ENCODE results near the gene MCM5.

MCM5 gene

DNA sequence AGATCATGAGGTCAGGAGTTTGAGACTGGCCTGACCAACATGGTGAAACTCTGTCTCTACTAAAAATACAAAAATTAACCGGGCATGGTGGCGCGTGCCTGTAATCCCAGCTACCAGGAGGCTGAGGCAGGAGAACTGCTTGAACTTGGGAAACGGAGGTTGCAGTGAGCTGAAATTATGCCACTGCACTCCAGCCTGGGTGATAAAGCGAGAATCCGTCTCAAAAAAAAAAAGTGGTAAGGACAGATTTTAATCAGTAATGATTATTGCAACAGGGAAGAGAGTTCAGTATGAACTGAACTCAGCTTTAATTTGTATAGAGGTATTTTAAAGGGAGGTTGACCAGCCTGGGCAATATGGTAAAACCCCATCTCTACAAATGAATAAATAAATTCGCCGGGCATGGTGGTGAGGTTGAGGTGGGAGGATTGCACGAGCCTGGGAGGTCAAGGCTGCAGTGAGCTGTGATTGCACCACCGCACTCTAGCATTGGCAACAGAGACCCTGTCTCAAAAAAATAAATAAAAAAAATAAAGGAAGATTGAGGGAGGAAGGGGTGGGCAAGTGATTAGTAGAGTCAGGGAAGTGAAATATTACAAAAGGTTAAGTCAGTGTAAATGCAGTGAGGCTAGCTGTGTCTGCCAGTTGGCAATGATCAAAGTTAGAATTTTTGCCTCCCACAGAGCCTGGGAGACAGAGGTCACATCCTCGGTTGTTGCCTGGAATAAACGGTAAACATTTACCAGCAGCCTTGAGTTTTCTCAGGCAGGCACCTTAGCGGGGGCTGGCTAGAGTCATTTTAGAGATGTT, 2.6 kb upstream of the MCM5 start:
- Histone ChIP-seq H3K27ac (peak overlapping the region in 13 of 21 experiments; percentile 20 to 64 (median 40)), H3K4me3 (no peak overlapping the region)

DNA sequence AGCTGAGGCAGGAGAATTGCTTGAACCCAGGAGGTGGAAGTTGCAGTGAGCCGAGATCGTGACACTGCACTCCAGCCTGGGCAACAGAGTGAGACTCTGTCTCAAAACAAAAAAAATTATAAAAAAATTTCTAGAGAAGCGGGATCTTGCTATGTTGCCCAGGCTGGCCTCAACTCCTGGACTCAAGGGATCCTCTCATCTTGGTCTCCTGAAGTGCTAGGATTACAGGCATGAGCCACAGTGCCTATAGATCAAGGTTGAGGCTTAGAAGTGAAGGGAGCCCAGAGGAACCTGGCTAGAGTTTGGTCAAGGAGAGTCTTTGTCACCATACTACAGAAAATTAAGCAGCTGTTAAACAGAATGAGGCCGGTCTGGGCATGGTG, 1.4 kb upstream of the MCM5 start:
- Histone ChIP-seq H3K27ac (no peak overlapping the region), H3K4me3 (no peak overlapping the region)

DNA sequence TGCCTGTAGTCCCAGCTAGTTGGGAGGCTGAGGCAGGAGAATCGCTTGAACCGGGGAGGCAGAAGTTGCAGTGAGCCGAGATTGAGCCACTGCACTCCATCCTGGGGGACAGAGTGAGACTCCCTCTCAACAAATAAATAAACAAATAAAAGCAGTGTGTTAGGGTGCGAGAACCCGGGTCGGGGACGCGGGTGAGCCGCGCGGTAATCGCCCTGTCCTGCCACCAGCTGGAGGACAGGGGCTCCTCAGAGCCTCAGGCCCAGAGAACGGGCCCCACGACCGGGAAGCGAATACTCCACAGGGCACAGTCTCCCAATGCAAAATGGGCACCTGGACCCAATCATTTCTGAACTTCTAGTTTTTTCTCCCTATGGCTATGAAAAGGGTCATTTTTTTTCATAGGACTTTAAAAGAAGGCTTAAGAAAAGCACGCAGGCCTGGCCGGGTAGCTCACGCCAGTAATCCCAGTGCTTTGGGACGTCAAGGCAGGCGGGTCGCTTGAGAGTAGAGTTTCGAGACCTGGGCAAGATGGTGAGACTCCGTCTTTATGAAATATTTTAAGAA, 744 bp upstream of the MCM5 start:
- peak overlapping the region; percentile 14 to 91 (median 80) for H3K27ac ChIP-seq
- peak overlapping the region; percentile 79 to 93 (median 85) for H3K4me3 ChIP-seq

DNA sequence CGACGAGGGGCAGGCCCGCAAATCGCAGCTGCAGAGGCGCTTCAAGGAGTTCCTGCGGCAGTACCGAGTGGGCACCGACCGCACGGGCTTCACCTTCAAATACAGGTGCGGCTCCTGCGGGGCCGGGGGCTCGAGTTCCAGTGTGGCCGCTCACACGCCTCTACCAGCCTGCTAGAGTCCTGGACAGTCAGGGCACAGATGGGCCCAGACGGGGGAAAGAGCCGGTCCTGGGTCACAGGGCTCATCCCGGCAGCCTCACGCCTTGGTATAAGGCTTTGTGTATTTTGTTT, 506 bp downstream of the MCM5 start:
- peak overlapping the region in 18 of 21 experiments; percentile 20 to 91 (median 72) for H3K27ac ChIP-seq
- peak overlapping the region; percentile 79 to 93 (median 85) for H3K4me3 ChIP-seq

- Histone ChIP-seq H3K27ac (no peak overlapping the region), H3K4me3 (no peak overlapping the region)
Observed at GRCh38 chr22:35401863-35402262, 1.9 kb downstream of the MCM5 start.

GRCh38 chr22:35403356-35403755, 3.4 kb downstream of the MCM5 start:
- H3K4me3 ChIP-seq: no peak overlapping the region
- no peak overlapping the region for H3K27ac ChIP-seq

DNA sequence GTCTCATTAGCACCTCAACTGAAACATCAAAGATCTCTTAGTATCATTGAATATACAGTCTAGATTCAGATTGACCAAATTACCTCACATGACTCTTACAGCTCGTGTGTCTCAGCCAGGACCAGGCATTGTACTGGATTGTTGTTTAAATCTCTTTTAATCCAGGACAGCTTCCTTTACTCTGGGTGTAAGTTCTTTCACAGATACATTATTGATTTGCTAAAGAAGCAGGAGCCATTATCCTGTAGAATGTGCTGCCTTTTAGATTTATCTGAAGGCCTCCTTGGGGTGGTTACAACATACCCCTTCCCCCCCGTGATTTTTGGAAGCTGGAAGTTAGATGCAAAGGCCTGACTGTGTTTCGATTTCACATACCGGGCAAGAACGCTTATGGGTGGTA, 4.2 kb downstream of the MCM5 start:
- H3K27ac ChIP-seq: peak overlapping the region in 1 of 21 experiments; percentile 19
- H3K4me3 ChIP-seq: no peak overlapping the region

- H3K4me3 ChIP-seq: no peak overlapping the region
- H3K27ac ChIP-seq: no peak overlapping the region
Observed at GRCh38 chr22:35406443-35406842, 6.5 kb downstream of the MCM5 start.

DNA sequence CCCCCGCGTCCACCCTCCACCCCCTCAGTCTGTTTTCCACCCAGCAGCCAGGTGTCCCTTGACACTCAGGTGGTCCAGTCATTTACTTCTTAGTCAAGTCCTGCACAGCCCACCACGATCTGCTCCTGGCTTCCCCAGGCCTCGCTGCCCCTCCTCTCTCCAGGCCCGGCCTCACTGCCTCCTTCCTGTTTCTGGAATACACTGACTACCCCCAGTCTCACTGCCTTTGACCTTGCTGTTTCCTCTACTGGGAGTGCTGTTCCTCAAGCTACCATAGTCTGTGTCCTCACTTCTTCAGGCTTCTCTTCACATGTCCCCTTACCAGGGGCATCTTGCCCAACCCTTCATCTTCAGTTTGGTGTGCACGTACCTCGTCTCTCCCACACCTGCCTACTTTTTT, 7.4 kb downstream of the MCM5 start:
- no peak overlapping the region for H3K4me3 ChIP-seq
- no peak overlapping the region for H3K27ac ChIP-seq

DNA sequence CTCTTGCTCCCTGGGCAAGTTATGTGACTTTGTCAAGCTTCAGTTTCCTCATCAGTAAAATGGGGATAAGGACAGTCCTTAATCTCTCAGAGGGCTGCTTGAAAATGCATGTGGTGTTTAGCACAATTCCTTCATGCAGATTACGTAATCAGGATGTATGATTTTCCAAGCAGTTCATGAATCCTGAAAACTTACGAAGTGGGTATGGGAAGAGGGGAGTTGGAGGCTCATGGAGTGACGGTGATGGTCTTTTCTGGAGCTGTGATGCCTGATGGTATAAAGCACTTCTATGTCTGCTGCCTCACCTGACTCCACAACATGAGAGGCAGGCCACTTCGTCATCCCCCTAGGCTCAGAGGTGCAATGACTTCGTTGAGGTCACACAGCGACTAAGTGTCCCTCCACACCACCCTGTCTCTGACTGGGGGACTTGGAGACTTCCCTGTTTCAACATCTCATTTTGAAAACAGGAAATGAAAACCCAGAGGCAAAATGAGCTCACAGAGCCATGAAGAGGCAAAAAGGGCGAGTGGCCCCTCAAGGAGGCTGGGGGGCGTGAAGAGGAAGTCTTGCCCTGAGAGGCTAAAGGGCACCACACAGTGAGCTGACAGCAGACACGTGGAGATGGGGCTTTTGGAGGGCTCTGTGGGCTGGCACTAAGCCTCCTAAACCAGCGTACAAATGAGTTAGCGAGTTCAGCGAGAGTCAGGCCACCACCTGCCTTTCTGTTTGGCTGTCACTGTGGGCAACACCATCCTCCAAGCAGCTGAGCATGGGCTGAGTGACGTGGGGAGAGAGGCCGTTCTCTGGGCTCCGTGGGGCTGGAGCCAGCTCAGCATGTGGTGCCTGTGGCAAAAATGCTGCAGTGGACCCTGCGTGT, 10.1 kb downstream of the MCM5 start:
- H3K4me3 ChIP-seq: no peak overlapping the region
- H3K27ac ChIP-seq: peak overlapping the region in 12 of 21 experiments; percentile 0 to 75 (median 42)

DNA sequence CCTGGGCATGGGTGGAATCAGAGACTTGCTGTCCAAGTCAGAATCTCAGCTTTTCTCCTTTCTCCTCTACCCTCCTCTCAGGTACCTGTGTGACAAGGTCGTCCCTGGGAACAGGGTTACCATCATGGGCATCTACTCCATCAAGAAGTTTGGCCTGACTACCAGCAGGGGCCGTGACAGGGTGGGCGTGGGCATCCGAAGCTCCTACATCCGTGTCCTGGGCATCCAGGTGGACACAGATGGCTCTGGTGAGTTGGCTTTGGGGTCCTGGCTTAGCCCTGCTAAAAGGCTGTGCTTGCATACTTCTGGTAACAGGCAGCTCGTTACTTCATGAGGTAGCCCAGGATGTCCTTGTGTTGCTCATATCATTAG, 10.7 kb downstream of the MCM5 start:
- Histone ChIP-seq H3K4me3 (no peak overlapping the region), H3K27ac (peak overlapping the region in 12 of 21 experiments; percentile 0 to 75 (median 42))

- peak overlapping the region in 8 of 21 experiments; percentile 32 to 75 (median 46) for H3K27ac ChIP-seq
Observed at GRCh38 chr22:35411102-35411501, 11.2 kb downstream of the MCM5 start.

GRCh38 chr22:35413624-35414023, 13.7 kb downstream of the MCM5 start:
- no peak overlapping the region for H3K4me3 ChIP-seq
- no peak overlapping the region for H3K27ac ChIP-seq

More at GRCh38 chr22:35411102-35411501, 11.2 kb downstream of the MCM5 start:
- no peak overlapping the region for H3K4me3 ChIP-seq

- Histone ChIP-seq H3K27ac (no peak overlapping the region), H3K4me3 (no peak overlapping the region)
Observed at GRCh38 chr22:35417606-35418005, 17.7 kb downstream of the MCM5 start.

- Histone ChIP-seq H3K27ac (no peak overlapping the region), H3K4me3 (no peak overlapping the region)
Observed at GRCh38 chr22:35418088-35418487, 18.1 kb downstream of the MCM5 start.

DNA sequence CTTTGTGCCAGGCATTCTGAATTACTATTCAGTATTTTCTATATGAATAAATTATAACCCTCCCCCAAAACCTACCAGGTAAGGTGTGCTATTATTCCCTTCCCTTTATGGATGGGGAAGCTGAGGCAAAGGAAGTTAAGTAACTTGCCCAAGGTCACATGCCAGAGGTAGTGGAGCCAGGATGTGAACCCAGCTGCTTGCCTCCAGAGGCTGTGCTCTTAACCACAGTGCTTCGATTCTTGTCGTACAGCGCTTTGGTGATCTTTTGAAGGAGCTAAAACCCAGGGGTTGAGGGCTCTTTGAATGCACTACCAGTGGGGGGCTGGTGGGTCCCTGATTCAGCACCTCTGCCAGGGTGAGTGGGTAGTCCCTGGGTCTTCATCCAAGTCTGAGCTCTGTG, 18.8 kb downstream of the MCM5 start:
- H3K4me3 ChIP-seq: no peak overlapping the region

GRCh38 chr22:35419756-35420155, 19.8 kb downstream of the MCM5 start:
- H3K27ac ChIP-seq: no peak overlapping the region
- no peak overlapping the region for H3K4me3 ChIP-seq

More for the DNA sequence above, 18.8 kb downstream of the MCM5 start:
- H3K27ac ChIP-seq: no peak overlapping the region

- H3K4me3 ChIP-seq: no peak overlapping the region
- no peak overlapping the region for H3K27ac ChIP-seq
Observed at GRCh38 chr22:35421121-35421520, 21.2 kb downstream of the MCM5 start.

- no peak overlapping the region for H3K27ac ChIP-seq
- no peak overlapping the region for H3K4me3 ChIP-seq
Observed at GRCh38 chr22:35422145-35422544, 22.2 kb downstream of the MCM5 start.

GRCh38 chr22:35422936-35423335, 23.0 kb downstream of the MCM5 start:
- H3K27ac ChIP-seq: no peak overlapping the region
- H3K4me3 ChIP-seq: no peak overlapping the region

- Histone ChIP-seq H3K4me3 (no peak overlapping the region), H3K27ac (no peak overlapping the region)
Observed at GRCh38 chr22:35424081-35424480, 24.1 kb downstream of the MCM5 start.

Data from skin epidermis (tissue), 12 donors.